Measurements from ENCODE around the gene PSPH. TPM values are rescaled to one million over a fixed set of nuclear protein-coding genes. Genes with fewer than 3 reads are reported as not detected.
"Not testable (repeated sequence)": the region's sequence is repeated elsewhere in the genome, so short reads cannot be mapped to it uniquely, and the experiment has no call there.

The PSPH gene
- total RNA-seq, 1 donor, result 49.9 TPM

DNA sequence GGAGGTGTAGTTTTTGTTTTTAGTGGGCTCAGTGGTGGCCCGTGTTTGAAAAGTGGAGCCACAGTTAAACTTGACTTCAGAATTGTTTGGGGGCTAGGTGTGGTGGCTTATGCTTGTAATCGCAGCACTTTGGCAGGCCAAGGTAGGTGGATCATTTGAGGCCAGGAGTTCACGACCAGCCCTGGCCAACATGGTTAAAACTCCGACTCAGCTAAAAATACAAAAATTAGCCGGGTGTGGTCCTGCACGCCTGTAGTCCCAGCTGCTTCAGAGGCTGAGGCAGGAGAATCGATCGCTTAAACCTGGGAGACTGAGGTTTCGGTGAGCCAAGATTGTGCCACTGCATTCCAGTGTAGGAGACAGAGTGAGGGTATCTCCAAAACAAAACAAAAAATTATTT lies 2.1 kb upstream of the PSPH start:
- Histone ChIP-seq H4K20me1 (ENCODE audit: insufficient read depth, low read length) (peaks cover 7% of the 10 kb centered on the region), H3K4me2 (ENCODE audit: insufficient read depth, low read length) (no peak overlapping the region), H2AFZ (ENCODE audit: low read length) (no peak overlapping the region), H3K79me2 (ENCODE audit: insufficient read depth, low read length) (peaks cover 60% of the 10 kb centered on the region), H3K4me1 (ENCODE audit: insufficient read depth, low read length) (peaks cover 26% of the 10 kb centered on the region), H3K4me3 (ENCODE audit: insufficient read depth, low read length) (no peak overlapping the region), H3K36me3 (ENCODE audit: insufficient read depth, low read length) (peaks cover 55% of the 10 kb centered on the region), H3K27ac (ENCODE audit: low read depth, low read length) (peak overlapping the region; percentile 80), H3K9me3 (ENCODE audit: low read depth, low read length) (no peaks in the 10 kb centered on the region), H3K27me3 (ENCODE audit: insufficient read depth, low read length) (no peaks in the 10 kb centered on the region)
- TF ChIP-seq, protein P1, sequence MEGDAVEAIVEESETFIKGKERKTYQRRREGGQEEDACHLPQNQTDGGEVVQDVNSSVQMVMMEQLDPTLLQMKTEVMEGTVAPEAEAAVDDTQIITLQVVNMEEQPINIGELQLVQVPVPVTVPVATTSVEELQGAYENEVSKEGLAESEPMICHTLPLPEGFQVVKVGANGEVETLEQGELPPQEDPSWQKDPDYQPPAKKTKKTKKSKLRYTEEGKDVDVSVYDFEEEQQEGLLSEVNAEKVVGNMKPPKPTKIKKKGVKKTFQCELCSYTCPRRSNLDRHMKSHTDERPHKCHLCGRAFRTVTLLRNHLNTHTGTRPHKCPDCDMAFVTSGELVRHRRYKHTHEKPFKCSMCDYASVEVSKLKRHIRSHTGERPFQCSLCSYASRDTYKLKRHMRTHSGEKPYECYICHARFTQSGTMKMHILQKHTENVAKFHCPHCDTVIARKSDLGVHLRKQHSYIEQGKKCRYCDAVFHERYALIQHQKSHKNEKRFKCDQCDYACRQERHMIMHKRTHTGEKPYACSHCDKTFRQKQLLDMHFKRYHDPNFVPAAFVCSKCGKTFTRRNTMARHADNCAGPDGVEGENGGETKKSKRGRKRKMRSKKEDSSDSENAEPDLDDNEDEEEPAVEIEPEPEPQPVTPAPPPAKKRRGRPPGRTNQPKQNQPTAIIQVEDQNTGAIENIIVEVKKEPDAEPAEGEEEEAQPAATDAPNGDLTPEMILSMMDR (IDR thresholded peaks at IDR 0.05; ENCODE audit: extremely low read depth, low read depth, low read length), result no peak
- DNase-seq (ENCODE audit: insufficient read length, low spot score, missing footprints), result no peak

DNA sequence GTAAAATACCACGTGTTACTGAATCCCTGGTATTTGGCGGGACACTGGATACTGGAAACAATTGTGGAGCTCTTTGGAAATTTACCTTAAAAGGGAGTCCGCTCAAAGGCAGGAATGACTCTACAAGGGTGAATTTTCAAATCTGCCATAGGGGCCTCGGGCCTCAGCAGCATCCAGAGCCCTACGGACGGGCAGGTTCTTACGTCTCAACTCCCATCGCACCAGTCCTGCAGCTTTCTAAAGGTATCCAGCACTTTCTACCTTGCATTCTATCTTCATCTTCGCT lies 248 bp downstream of the PSPH start:
- Histone ChIP-seq H3K79me2 (ENCODE audit: insufficient read depth, low read length) (peaks cover 52% of the 10 kb centered on the region), H2AFZ (ENCODE audit: low read length) (peak overlapping the region; percentile 93), H3K9me3 (ENCODE audit: low read depth, low read length) (no peaks in the 10 kb centered on the region), H3K4me2 (ENCODE audit: insufficient read depth, low read length) (peak overlapping the region; percentile 95), H3K4me3 (ENCODE audit: insufficient read depth, low read length) (peak overlapping the region; percentile 90), H3K4me1 (ENCODE audit: insufficient read depth, low read length) (peaks cover 41% of the 10 kb centered on the region), H3K27me3 (ENCODE audit: insufficient read depth, low read length) (no peaks in the 10 kb centered on the region), H4K20me1 (ENCODE audit: insufficient read depth, low read length) (peaks cover 7% of the 10 kb centered on the region), H3K36me3 (ENCODE audit: insufficient read depth, low read length) (peaks cover 32% of the 10 kb centered on the region), H3K27ac (ENCODE audit: low read depth, low read length) (peak overlapping the region; percentile 94)
- TF ChIP-seq, protein P1 (IDR thresholded peaks at IDR 0.05; ENCODE audit: extremely low read depth, low read depth, low read length), result no peak
- no peak for DNase-seq (ENCODE audit: insufficient read length, low spot score, missing footprints)

DNA sequence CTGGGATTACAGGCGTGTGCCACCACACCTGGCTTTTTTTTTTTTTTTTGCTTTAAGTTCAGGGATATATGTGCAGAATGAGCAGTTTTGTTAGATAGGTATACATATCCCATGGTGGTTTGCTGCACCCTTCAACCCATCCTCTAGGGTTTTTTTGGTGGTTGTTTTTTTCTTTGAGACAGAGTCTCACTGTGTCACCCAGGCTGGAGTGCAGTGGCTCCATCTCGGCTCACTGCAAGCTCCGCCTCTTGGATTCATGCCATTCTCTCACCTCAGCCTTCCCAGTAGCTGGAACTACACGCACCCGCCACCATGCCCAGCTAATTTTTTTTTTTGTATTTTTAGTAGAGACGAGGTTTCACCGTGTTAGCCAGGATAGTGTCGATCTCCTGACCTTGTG lies 2.5 kb downstream of the PSPH start:
- not testable (repeated sequence) for H3K9me3 ChIP-seq (ENCODE audit: low read depth, low read length); H4K20me1 ChIP-seq (ENCODE audit: insufficient read depth, low read length); H2AFZ ChIP-seq (ENCODE audit: low read length); DNase-seq (ENCODE audit: insufficient read length, low spot score, missing footprints); H3K27me3 ChIP-seq (ENCODE audit: insufficient read depth, low read length); H3K27ac ChIP-seq (ENCODE audit: low read depth, low read length); H3K4me3 ChIP-seq (ENCODE audit: insufficient read depth, low read length)
- H3K79me2 ChIP-seq (ENCODE audit: insufficient read depth, low read length), result peaks cover 36% of the 10 kb centered on the region
- H3K4me2 ChIP-seq (ENCODE audit: insufficient read depth, low read length), result peak overlapping the region; percentile 9
- peaks cover 12% of the 10 kb centered on the region for H3K36me3 ChIP-seq (ENCODE audit: insufficient read depth, low read length)
- peaks cover 41% of the 10 kb centered on the region for H3K4me1 ChIP-seq (ENCODE audit: insufficient read depth, low read length)

DNA sequence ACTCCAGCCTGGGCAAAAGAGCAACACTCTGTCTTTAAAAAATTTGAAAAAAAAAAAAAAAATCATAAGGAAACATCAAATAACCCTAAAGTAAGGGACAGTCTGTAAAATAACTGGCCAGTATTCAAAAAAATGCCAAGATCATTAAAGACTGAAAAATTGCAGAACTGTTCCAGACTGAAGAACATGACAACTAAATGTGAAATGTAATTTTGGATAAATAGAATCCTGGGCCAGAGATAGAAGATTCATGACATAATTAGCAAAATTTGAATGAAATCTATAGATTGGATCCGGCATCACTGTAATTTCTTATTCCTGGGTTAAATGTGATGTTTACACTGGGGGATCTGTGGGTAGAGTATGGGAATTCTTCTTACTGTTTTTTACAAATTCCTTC lies 3.0 kb downstream of the PSPH start:
- H3K27ac ChIP-seq (ENCODE audit: low read depth, low read length), result no peak overlapping the region
- H3K4me2 ChIP-seq (ENCODE audit: insufficient read depth, low read length), result peak overlapping the region; percentile 9
- no peaks in the 10 kb centered on the region for H3K9me3 ChIP-seq (ENCODE audit: low read depth, low read length)
- H2AFZ ChIP-seq (ENCODE audit: low read length), result no peak overlapping the region
- TF ChIP-seq, protein P1 (IDR thresholded peaks at IDR 0.05; ENCODE audit: extremely low read depth, low read depth, low read length), result no peak
- peaks cover 31% of the 10 kb centered on the region for H3K79me2 ChIP-seq (ENCODE audit: insufficient read depth, low read length)
- H3K4me1 ChIP-seq (ENCODE audit: insufficient read depth, low read length), result peaks cover 40% of the 10 kb centered on the region
- H3K4me3 ChIP-seq (ENCODE audit: insufficient read depth, low read length), result no peak overlapping the region
- no peak for DNase-seq (ENCODE audit: insufficient read length, low spot score, missing footprints)
- H3K27me3 ChIP-seq (ENCODE audit: insufficient read depth, low read length), result no peaks in the 10 kb centered on the region
- H3K36me3 ChIP-seq (ENCODE audit: insufficient read depth, low read length), result peaks cover 7% of the 10 kb centered on the region
- H4K20me1 ChIP-seq (ENCODE audit: insufficient read depth, low read length), result peaks cover 2% of the 10 kb centered on the region

DNA sequence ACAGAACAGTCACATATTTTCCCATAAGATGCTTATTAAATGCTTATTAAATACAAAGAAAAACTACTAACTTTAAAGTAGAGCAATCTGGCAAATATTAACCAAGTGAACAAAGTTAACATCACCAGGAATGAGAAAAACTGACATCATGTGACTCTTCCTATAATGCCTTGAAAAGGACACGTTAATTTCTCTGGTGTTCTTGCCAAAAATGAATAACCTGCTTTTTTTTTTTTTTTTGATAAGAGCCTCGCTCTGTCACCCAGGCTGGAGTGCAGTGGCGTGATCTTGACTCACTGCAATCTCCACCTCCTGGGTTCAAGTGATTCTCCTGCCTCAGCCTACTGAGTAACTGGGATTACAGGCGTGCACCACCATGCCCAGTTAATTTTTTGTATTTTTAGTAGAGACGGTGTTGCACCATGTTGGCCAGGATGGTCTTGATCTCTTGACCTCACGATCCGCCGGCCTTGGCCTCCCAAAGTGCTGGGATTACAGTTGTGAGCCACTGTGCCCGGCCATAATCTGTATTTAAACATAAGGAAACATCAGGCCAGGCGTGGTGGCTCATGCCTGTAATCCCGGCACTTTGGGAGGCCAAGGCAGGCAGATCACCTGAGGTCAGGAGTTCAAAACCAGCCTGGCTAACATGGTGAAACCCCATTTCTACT lies 3.7 kb downstream of the PSPH start:
- H3K27ac ChIP-seq (ENCODE audit: low read depth, low read length), result peak overlapping the region; percentile 60
- H3K9me3 ChIP-seq (ENCODE audit: low read depth, low read length); H3K4me3 ChIP-seq (ENCODE audit: insufficient read depth, low read length); H3K36me3 ChIP-seq (ENCODE audit: insufficient read depth, low read length); H3K27me3 ChIP-seq (ENCODE audit: insufficient read depth, low read length); H2AFZ ChIP-seq (ENCODE audit: low read length); H4K20me1 ChIP-seq (ENCODE audit: insufficient read depth, low read length); H3K4me2 ChIP-seq (ENCODE audit: insufficient read depth, low read length); DNase-seq (ENCODE audit: insufficient read length, low spot score, missing footprints): not testable (repeated sequence)
- peaks cover 33% of the 10 kb centered on the region for H3K4me1 ChIP-seq (ENCODE audit: insufficient read depth, low read length)
- H3K79me2 ChIP-seq (ENCODE audit: insufficient read depth, low read length), result peaks cover 25% of the 10 kb centered on the region
